ENCODE data around the gene FPR2.
"Not testable (repeated sequence)": the region's sequence is repeated elsewhere in the genome, so short reads cannot be mapped to it uniquely, and the experiment has no call there.

Gene FPR2

DNA sequence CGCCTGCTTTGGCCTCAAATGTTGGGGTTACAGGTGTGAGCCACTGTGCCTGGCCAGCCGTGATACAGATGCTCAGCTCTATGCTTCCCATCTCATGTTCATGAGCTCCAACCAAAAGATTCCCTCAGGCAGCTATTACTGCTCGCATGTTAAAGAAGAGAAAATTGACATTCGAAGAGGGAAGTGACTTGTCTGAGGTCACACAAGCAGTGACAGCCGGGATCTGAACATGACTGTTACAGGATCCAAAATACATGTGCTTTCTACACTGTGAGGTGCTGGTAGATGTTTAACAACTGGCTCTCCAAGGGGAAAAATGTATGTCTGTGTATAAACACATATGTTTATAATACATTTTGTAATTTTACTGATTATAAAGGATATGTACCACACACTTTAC is 20.6 kb upstream of the FPR2 start:
- no peak for DNase-seq

DNA sequence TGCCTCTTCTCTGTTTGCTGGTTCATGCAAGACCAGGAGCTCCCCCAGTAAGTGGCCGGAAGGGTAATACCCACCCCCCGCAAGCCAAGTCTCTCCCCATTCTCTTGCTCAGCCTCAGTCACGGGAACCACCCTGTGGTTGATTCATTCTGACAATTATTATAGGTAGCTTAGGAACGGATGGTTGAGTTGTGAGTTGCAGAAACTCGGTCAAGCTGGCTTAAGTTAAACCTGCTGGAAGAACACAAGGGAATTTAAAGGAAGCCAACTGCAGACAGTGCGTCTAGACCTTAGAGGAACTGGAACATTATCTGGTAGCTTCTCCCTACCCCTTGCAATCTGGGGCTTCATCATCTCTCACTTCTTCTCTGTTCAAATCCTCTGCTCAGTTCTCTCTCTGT is 18.2 kb upstream of the FPR2 start:
- DNase-seq = no peak

DNA sequence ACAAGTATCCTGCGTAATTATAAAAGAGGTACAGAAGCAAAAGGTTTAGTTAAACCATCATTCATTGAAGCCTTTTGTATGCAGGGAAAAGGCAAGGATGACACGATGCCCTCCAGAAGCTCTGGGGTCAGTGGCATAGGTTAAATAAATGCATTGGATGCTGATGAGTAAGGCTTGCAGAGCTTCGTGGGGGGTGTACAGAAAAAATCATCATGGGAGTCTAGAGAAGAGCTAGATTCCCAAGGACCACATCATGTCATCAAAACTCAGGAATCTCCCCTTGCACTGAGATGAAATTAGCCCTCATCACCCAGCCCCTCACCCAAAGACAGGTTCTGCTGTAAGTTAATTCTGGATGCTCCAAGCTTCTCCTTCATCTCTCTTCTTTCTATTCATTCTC is 17.6 kb upstream of the FPR2 start:
- no peak for DNase-seq

- DNase-seq = no peak
Observed at GRCh38 chr19:51746731-51747130, 14.2 kb upstream of the FPR2 start.

- no peak for DNase-seq
Observed at GRCh38 chr19:51749979-51750378, 11.0 kb upstream of the FPR2 start.

DNA sequence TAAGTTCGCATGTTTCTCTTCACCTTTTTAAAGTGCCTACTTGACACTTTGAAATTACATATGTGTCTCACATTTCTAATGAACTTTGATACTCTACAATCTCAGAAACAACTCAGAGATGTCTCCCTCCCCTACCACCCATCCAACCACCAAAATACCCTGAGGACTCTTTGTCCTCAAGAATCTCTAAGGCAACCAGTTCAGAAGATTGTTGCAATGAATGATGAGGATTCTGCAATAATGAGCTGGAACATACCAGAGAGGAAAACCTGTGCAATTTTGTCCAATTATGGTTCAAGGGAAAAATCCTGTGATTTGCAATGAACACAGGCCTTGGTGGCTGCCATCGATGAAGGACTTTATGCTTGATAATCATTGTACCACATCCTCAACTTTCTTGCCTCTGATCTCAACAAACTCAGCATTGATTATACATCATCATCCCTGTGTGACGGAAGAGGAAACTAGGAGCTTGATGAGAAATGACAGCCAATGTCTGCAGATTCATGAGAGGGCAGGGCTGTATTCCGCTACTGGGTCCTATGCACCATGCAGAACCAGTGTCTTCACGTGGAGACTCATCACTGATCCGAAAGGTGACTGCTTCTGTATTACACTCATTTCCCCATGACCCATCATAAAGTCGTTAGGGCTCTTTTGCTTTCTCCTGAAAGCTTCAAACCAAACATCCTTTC is 10.4 kb upstream of the FPR2 start:
- DNase-seq = no peak

- no peak for DNase-seq
Observed at GRCh38 chr19:51751655-51752054, 9.3 kb upstream of the FPR2 start, which contains the start of gene FPR1. TSS of gene FPR1 (minus strand) at chr19:51751878. CDS start at chr19:51746994, 4,884 bp downstream.

DNA sequence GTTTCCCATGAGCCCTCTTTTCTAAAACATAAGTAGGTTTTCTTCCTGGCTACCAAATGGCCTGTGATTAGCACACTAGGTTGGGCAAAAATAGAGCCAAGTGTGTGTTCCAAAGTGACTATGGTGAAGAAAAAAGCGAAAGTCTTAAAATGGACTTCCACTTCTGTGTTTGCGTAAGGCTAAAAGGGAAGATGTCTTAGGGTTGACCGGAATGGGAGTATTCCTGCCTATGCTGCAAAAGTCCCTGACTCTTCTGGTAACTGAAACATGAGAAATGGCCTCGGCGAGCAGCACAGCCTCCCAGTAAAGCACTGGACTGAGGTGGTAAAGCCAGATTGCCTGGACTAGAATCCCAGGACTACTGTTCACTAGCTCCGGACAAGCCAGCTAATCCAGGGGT is 6.9 kb upstream of the FPR2 start:
- no peak for DNase-seq

DNA sequence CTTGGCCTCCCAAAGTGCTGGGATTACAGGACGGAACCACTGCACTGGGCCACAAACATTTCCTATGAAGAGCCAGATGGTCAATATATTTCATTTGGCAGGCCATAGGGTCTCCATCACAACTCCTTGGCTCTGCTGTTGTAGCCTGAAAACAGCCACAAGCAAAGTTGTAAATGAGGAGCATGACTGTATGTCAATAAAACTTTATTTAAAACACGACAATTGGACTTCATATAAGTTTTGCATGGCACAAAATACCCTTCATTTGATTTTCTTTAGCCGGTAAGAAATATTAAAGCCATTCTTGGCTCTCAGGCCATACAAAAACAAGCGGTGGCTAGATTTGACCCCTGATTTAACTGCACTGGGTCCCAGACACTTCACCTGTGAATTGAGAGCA is 6.2 kb upstream of the FPR2 start:
- DNase-seq = no peak

- no peak for DNase-seq
Observed at GRCh38 chr19:51755571-51755970, 5.4 kb upstream of the FPR2 start.

DNA sequence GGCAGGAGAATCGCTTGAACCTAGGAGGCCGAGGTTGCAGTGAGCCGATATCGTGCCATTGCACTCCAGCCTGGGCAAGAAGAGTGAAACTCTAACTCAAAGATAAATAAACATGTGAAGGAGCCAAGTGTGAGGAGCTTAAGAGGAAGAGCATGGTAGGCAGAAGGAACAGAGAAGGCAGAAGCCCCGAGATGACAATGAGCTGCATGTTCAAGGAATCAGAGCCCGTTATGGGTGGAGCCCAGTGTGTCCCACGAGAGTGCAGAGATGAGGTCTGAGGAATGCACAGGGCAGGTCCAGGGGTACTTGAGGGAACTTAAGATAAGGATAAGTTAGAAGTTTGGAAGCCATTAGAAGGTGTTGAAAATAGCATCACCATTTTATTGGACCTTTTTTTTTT is 716 bp downstream of the FPR2 start:
- no peak for DNase-seq

DNA sequence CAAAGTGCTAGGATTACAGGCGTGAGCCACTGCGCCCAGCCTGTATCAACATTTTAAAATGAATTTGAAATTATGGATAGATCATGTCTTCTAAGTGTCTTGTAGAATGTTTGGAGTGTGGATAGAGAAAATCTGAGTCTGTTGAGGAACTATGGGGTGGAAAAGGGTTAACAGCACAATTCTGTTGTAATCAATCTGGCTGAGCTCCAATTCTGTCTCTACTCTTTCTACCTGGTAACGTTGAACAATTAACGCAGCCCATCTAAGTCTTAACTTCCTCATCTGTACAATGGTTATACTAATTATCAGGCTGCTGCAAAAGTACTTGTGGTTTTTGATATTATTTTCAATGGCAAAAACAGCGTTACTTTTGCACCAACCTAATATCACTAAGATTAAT is 4.1 kb downstream of the FPR2 start:
- no peak for DNase-seq

GRCh38 chr19:51766461-51766860 is 5.5 kb downstream of the FPR2 start:
- DNase-seq = no peak

- no peak for DNase-seq
Observed at GRCh38 chr19:51771376-51772130, 10.6 kb downstream of the FPR2 start.

GRCh38 chr19:51772977-51773376 is 12.0 kb downstream of the FPR2 start:
- DNase-seq = no peak

DNA sequence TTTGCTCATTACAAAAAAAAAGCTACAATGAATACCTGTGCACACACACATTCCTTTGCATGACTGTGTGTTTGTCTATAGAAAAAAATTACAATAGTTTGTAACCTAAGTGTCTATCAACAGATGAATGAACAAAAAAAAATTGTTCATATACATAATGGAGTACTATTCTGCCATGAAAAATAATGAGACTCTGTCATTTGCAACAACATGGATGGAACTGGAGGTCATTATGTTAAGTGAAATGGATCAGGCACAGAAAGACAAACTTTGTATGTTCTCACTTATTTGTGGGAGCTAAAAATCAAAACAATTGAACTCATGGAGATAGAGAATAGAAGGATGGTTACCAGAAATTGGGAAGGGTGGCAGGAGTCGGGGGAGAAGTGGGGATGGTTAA is 15.6 kb downstream of the FPR2 start:
- DNase-seq = not testable (repeated sequence)

GRCh38 chr19:51777570-51778462 is 16.8 kb downstream of the FPR2 start:
- peak; percentile 34 for DNase-seq

DNA sequence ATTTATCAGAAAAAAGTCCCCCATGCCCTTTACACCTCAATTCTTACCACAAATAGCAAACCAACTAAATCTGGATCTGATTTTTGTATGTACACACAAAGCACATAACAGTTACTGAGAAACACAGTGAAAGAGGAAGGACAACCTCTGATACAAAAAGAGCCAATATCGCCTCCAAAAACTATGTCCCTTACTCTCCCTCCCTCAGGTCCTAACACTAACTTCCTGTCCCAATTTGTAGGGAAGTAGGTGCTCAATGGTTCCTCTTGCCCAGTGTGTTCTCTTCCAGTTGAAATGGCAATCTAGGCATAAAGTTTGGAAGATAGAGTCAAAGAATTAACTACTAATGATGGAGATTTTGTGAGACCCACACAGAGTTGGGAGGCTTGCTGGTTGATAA is 18.2 kb downstream of the FPR2 start:
- DNase-seq = no peak

DNA sequence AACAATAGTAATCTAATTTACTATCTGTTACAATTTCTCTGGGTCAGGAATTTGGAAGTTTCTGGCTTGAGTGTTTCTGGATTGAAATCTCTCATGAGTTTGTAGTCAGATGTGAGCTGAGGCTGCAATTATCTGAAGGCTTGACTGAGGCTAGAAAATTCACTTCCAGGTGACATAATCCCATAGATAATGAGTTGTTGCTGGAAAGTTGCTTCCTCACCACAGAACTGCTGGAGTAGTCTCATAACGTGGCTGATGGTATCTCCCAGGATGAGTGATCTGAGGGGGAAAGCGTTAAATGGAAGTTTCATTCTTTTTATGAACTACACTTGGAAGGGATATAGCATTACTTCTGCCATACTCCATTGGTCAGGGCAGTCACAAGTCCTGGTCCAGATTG is 18.7 kb downstream of the FPR2 start:
- DNase-seq = no peak

DNA sequence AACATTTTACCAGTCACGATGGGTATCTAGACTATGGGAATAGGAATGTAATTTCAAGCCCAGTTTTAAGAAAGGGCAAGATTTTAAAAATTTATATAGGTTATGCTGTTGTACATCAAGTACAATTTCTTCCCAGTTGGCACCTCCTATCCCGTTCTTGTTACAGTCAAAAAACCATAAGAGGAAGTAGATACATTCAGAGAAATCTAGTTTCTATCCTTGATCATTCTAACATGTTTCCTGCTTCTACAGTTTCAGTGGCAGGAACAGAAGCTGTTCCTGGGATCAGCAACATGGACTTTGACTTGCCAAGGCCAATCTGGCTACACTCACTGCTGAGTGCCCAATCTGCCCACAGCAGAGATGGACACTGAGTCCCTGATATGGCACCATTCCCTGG is 19.3 kb downstream of the FPR2 start:
- DNase-seq = no peak

- DNase-seq = no peak
Observed at GRCh38 chr19:51781999-51782398, 21.0 kb downstream of the FPR2 start.

DNA sequence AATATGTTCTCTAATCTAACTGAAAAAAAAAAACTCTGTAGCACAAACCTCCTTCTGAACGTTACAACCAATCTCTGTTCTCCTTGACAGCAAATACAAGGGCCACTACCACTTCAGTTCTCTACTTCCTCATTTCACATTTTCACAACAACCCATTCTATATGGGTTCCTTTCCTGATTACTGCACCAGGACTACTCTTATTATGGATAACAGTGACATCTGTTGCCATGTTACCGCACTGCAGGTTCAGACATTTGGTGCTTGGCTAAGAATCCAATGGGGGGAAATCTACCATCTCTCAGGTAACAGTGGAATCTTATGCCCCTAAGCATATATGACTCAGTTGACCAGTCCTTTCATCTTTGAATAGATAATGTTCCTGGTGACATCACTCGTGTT is 22.4 kb downstream of the FPR2 start:
- DNase-seq = no peak

DNA sequence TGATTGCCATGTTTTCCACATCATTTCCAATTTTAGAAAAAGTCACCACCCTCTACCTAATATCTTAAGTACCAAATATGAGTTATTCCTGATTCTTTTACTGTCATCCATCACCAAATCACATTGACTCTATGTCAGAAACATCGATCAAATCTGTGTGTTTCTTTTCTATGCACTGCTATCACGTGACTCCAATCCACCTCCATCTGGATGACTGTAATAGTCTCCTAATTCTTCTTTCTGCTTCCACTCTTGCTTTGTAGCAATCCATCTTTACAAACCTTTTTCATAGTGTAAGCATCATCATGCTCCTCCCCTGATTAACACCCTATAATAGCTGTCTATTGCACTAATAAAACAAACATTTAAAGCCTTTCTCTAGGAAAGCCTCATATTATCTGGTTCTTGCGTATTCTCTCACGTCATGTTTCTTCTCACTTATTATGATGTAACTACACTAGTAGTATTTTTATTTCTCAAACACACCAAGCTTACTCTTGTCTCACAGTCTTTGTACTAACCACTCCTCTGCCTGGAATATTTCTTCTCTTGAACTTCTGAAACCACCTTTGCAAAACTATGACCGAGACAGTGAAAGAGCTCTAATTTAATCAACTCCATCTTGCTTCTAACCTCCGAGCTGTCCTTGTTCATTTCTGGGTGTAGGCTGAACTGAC is 23.3 kb downstream of the FPR2 start:
- no peak for DNase-seq

All from stimulated activated CD4-positive, alpha-beta T cell treated with anti-CD3 and anti-CD28 coated beads, Interleukin-4, amount 100 ng/mL, for 1 hour (primary cell).